Measurements from ENCODE around the gene LRP1B.

The LRP1B gene

DNA sequence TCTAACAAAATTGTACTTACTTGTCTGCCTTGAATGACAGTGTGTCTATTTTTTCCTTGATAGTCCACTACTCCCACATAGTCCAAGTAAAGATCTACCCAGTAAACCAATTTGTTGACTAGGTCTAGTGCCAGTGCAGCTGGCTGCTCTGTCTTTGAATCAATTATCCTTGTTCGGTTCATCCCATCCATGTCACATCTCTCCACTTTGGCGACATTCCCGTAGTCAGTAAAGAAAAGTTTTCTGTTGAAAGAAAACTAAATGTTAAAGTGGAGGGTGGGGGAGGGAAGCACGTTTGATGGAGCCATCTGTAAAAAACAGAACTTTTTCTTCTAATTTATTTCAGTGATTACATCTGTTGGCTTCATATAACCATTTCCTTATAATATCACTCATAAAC lies 1068.8 kb downstream of the LRP1B start:
- in situ Hi-C loops (cut with MboI; ENCODE audit: low sequenced_read_pairs) = no loop called here

DNA sequence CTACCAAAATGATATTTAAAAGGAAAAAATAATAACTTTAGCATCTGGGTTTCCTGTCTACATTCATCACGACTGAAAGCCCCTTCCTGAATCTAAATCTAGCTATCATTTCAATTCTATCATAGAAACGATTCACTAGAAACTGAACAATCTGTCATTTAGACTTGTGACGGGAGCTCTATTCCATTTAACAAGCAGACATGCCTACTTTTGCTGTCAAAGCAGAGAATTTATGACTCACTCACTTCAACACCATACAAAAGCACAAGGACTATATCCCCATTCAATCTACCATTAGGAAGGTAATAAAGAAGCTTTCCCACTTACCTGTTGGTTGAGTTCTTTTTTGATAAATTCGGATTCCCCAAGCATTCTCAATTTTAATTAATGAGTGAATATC lies 1072.3 kb downstream of the LRP1B start:
- in situ Hi-C loops (cut with MboI; ENCODE audit: low sequenced_read_pairs) = no loop called here

GRCh38 chr2:141055531-141055930 lies 1075.3 kb downstream of the LRP1B start:
- in situ Hi-C loops (cut with MboI; ENCODE audit: low sequenced_read_pairs) = no loop called here

DNA sequence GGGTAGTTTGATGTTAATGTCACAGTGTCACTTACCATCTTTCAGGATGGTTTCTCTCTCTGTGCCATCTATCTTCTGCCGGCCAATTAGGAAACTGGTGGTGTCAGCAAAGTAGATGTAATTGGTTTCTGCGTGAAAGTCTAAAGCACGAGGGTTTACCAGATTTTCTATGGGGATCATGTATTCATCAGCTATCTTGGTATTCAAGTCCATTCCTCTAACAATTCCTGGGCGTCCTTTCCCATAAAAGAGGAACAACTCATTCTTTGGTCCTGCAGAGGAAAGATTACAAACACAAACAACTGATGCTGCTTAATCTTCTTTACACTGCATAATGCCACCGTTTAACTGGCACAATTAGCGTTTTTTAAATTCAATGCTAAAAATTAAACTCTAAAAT lies 1081.9 kb downstream of the LRP1B start:
- in situ Hi-C loops (cut with MboI; ENCODE audit: low sequenced_read_pairs) = no loop called here

GRCh38 chr2:141041281-141041680 lies 1089.5 kb downstream of the LRP1B start:
- in situ Hi-C loops (cut with MboI; ENCODE audit: low sequenced_read_pairs) = no loop called here

GRCh38 chr2:141038341-141038740 lies 1092.5 kb downstream of the LRP1B start:
- in situ Hi-C loops (cut with MboI; ENCODE audit: low sequenced_read_pairs) = no loop called here

GRCh38 chr2:141037361-141037760 lies 1093.5 kb downstream of the LRP1B start:
- in situ Hi-C loops (cut with MboI; ENCODE audit: low sequenced_read_pairs) = no loop called here

DNA sequence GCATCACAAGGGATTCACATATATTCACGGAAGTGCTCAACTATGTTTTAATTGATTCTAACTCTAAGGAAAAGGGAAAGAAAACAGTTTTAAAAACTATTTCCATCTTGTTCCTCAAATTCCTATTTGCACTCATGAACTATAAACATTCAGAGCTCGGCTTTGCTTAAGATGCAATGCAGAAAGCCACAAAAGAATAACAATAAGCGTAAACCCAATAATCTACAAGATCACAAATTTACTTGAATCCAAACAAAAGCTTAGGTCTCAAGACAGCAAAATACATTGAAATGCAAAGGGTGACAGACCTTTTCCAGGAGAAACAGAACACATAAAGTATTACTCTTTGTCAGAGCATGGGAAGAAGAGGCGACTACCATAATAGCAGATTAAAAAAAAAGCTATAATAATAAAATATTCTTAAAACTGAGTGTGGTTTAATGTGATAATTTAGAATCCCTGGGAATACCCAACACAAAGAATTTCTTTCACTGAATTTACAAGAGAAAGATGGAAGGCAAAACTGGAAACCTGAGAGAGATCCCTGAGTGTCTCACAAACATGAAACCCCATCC lies 1094.9 kb downstream of the LRP1B start:
- in situ Hi-C loops (cut with MboI; ENCODE audit: low sequenced_read_pairs) = no loop called here

GRCh38 chr2:141029428-141030078 lies 1101.3 kb downstream of the LRP1B start:
- in situ Hi-C loops (cut with MboI; ENCODE audit: low sequenced_read_pairs) = no loop called here

- in situ Hi-C loops (cut with MboI; ENCODE audit: low sequenced_read_pairs) = no loop called here
Observed at GRCh38 chr2:141027221-141027620, 1103.6 kb downstream of the LRP1B start.

GRCh38 chr2:141021611-141022010 lies 1109.2 kb downstream of the LRP1B start:
- in situ Hi-C loops (cut with MboI; ENCODE audit: low sequenced_read_pairs) = no loop called here

- in situ Hi-C loops (cut with MboI; ENCODE audit: low sequenced_read_pairs) = no loop called here
Observed at GRCh38 chr2:141021109-141021508, 1109.7 kb downstream of the LRP1B start.

GRCh38 chr2:141020346-141020745 lies 1110.5 kb downstream of the LRP1B start:
- in situ Hi-C loops (cut with MboI; ENCODE audit: low sequenced_read_pairs) = no loop called here

DNA sequence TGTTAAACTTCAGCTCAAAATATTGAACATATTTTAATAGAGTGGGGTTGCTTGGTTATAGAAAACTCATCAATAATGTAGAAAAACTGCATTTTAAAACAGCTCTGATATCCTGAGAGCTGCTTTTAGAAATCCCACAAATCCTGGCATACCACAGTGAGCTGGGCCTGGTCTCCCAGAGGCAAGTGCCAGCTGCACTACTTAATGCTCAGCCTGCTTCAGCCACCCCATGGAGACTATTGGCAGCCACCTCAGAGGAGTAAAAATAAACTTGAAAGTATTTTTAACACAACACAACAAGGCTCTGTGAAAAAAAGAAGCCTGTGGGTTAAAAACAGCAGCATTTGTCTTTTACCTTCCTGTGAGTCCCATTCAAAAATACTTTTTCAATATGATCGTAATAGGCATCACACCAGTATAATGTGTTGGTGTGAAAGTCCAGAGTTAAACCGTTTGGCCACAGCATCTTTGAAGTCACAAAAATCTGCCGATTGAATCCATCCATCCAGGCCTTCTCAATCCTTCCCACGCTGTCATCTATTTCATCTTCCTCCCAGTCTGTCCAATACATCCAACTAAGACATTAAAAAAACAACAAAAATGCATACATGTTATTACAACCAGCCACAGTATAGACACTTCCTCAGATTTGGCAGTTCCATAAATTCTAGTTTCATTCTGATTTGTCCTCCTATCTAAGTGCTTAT lies 1115.3 kb downstream of the LRP1B start:
- in situ Hi-C loops (cut with MboI; ENCODE audit: low sequenced_read_pairs) = no loop called here

DNA sequence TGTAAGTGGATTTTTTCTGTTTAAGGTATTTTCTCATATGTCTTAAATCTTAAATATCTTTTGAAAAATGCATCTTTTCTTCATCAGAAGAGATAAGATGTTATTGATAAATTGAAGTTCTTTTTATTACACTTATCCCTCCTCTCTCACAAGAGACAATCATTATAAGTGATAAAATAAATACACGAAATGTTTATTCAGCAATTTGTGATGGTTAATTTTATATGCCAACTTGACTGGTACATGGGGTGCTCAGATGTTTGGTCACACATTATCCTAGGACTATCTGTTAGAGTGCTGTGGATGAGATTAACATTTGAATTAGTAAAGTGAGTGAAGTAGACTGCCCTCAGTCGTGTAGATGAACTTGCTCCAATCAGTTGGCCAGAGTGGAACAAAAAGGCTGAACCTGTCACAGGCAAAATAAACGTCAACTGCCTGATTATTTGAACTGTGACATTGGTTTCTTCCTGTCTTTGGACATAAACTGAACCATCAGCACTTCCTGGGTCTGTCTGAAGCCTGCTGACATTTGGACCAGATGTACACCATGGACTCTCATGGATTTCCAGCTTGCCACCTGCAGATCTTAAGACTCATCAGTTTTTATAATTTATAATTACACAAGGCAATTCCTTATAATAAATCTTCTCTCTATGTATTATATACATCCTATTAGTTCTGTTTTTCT lies 1126.7 kb downstream of the LRP1B start:
- in situ Hi-C loops (cut with MboI; ENCODE audit: low sequenced_read_pairs) = no loop called here

GRCh38 chr2:141001750-141002149 lies 1129.1 kb downstream of the LRP1B start:
- in situ Hi-C loops (cut with MboI; ENCODE audit: low sequenced_read_pairs) = no loop called here

DNA sequence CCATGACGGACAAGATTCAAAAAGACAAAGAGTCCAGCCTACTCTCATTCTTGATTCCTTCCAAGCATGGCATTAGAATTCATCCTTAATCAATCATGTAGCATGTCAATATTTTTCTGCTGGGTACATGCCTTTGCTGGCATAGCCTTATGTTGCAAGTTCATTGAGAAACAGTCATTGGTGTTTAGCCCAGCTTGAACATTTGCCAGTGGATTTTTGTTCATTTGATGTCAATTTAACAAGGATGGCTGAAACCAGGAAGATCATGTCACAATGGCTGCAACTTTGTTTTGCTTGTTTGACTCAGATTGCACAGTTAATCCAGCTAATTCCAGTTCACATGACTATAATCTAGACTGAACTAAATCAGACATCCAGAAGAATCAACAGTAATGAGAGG lies 1132.2 kb downstream of the LRP1B start:
- in situ Hi-C loops (cut with MboI; ENCODE audit: low sequenced_read_pairs) = no loop called here

DNA sequence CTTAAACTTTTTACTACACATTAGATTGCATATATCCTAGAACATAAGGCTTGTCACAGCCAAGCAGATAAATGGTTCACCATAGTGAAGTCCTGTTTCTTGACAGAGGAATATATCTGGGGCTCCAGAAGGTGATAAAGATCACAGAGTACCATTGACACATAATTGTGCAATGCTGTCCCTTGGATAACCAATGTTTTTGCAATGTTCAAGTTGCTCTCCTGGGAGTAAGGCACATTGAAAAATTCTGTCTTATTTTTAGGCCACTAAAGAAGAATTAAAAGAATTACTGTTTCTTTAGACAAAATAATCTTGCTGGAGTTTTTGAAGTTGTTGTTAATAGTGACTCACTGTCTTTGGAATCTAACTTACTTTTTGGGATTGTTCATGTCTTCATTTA lies 1132.8 kb downstream of the LRP1B start:
- in situ Hi-C loops (cut with MboI; ENCODE audit: low sequenced_read_pairs) = no loop called here

DNA sequence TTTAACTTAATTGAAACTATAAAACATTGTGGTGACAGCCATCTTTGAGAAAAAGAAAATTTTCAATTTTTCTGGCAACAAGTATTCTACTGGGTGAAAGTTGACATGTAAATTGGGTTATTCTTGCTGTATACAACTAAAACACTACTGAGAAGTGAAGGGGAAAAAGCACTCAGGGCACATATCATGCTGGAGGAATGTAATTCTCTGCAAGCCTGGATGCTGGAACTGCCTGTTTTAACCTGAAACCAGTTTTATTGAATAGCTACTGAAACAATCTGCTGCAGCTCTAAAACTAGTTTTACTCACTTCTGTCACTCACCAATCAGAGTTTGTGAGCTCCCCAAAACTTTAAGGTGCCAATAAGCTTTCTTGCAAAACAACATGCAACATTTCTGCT lies 1136.0 kb downstream of the LRP1B start:
- in situ Hi-C loops (cut with MboI; ENCODE audit: low sequenced_read_pairs) = no loop called here

GRCh38 chr2:140990416-140990815 lies 1140.4 kb downstream of the LRP1B start:
- in situ Hi-C loops (cut with MboI; ENCODE audit: low sequenced_read_pairs) = no loop called here

DNA sequence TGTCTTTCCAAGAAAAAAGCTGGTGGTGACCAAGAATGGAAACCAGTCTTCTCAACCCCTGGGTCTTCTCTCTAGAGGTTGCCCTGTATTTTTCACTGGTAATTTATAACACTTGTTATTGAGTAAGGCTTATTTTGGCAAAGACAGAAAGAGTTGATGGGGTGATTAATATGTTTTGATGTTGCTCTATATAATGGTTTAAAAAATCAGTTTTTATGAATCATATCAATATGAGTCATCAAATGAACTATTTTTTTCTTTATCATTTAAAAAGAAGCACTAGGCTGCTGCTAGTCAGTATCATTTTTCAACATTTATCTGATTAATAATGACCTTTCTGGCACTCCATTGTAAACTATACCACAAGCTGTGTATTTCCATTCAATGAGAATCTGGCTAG lies 1142.2 kb downstream of the LRP1B start:
- in situ Hi-C loops (cut with MboI; ENCODE audit: low sequenced_read_pairs) = no loop called here

DNA sequence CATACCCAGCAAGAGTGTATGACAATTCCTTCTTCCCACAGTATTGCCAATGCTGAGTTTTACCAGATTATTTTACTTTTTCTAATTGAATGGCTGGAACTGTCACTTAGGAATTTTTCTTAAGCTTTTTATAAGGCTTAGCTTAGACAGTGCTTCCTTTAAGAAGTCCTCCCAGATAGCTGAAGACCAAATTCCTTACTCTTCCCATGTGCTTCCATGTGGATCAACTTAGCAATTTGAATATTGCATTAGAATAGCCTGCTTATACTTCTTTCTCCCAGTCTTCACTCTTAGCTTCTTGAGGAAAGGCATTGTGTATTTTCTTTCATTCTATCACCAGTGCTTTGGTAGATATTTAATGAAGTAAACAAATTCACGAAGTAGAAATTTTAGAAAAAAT lies 1144.4 kb downstream of the LRP1B start:
- in situ Hi-C loops (cut with MboI; ENCODE audit: low sequenced_read_pairs) = no loop called here
